Right forelimb (tissue), 1 donor: Measurements from ENCODE around the gene NUCKS1.

ENCODE experiments used
- DNase-seq: peaks from one replicate; pipeline ENCODE4 v3.0.0-alpha.2; 2018

The NUCKS1 gene

GRCh38 chr1:205693421-205693991 is 56.5 kb downstream of the NUCKS1 start:
- no peak for DNase-seq

- no peak for DNase-seq
Measured at GRCh38 chr1:205692423-205692822, 57.6 kb downstream of the NUCKS1 start.

GRCh38 chr1:205690122-205690756 is 59.7 kb downstream of the NUCKS1 start:
- no peak for DNase-seq

- no peak for DNase-seq
Measured at GRCh38 chr1:205689479-205689878, 60.5 kb downstream of the NUCKS1 start.

- no peak for DNase-seq
Measured at GRCh38 chr1:205688171-205689080, 61.6 kb downstream of the NUCKS1 start.

GRCh38 chr1:205687242-205687641 is 62.7 kb downstream of the NUCKS1 start:
- DNase-seq, result no peak

GRCh38 chr1:205681364-205681763 is 68.6 kb downstream of the NUCKS1 start:
- no peak for DNase-seq

GRCh38 chr1:205680073-205680851 is 69.7 kb downstream of the NUCKS1 start, which contains the start of gene SLC45A3:
Gene SLC45A3, minus strand, starts transcription at chr1:205680509. Its CDS starts 15,853 bp downstream, at chr1:205664656.
- no peak for DNase-seq

GRCh38 chr1:205678286-205679111 is 71.5 kb downstream of the NUCKS1 start:
- no peak for DNase-seq

GRCh38 chr1:205677167-205677566 is 72.8 kb downstream of the NUCKS1 start:
- DNase-seq, result no peak

- no peak for DNase-seq
Measured at GRCh38 chr1:205676597-205676996, 73.4 kb downstream of the NUCKS1 start.

- no peak for DNase-seq
Measured at GRCh38 chr1:205676002-205676401, 74.0 kb downstream of the NUCKS1 start.

- no peak for DNase-seq
Measured at GRCh38 chr1:205675247-205675646, 74.7 kb downstream of the NUCKS1 start.

- DNase-seq, result no peak
Measured at GRCh38 chr1:205672970-205673369, 77.0 kb downstream of the NUCKS1 start.

GRCh38 chr1:205672395-205672889 is 77.5 kb downstream of the NUCKS1 start:
- DNase-seq, result no peak

GRCh38 chr1:205670611-205671430 is 79.2 kb downstream of the NUCKS1 start:
- DNase-seq, result no peak

GRCh38 chr1:205670150-205670446 is 79.9 kb downstream of the NUCKS1 start:
- DNase-seq, result no peak

- DNase-seq, result no peak
Measured at GRCh38 chr1:205669341-205670149, 80.4 kb downstream of the NUCKS1 start.

GRCh38 chr1:205668951-205669340 is 81.0 kb downstream of the NUCKS1 start:
- no peak for DNase-seq
